HepG2 (cell line): ENCODE data around the gene TM9SF4. TPM values are rescaled to one million over a fixed set of nuclear protein-coding genes. Genes with fewer than 3 reads are reported as not detected.

Source experiments
- CBX5 ChIP-seq: sonication (generic); formaldehyde crosslinking; IDR thresholded peaks from 2 replicates; pipeline ENCODE4 v1.4.0; 2020; ENCODE audit warnings: missing genetic modification reagents, borderline replicate concordance
- KDM5A ChIP-seq: fragments of 200-600 bp; sonication (generic); IDR thresholded peaks from 2 replicates; pipeline ENCODE4 v1.7.0; 2018; ENCODE audit warnings: antibody characterized with exemption, mild to moderate bottlenecking, low read length, borderline replicate concordance
- KLF15 ChIP-seq: sonication (generic); formaldehyde crosslinking; IDR thresholded peaks from 2 replicates; pipeline ENCODE4 v1.8.1; 2023; ENCODE audit warnings: borderline replicate concordance, mild to moderate bottlenecking, inconsistent platforms, missing genetic modification reagents, mixed read lengths
- KMT2A ChIP-seq: sonication (generic); formaldehyde crosslinking; IDR thresholded peaks from 2 replicates; pipeline ENCODE4 v1.4.0; 2020; ENCODE audit warnings: missing genetic modification reagents
- MYPOP ChIP-seq: sonication (generic); formaldehyde crosslinking; IDR thresholded peaks from 2 replicates; pipeline ENCODE4 v1.8.1; 2023; ENCODE audit warnings: mild to moderate bottlenecking, moderate library complexity, missing genetic modification reagents
- NFKB2 ChIP-seq: sonication (generic); formaldehyde crosslinking; IDR thresholded peaks from 2 replicates; pipeline ENCODE4 v1.4.0; 2020; ENCODE audit warnings: missing genetic modification reagents, borderline replicate concordance
- REL ChIP-seq: sonication (generic); formaldehyde crosslinking; conservative IDR thresholded peaks from 2 replicates; pipeline ENCODE4 v1.8.0; 2022; ENCODE audit warnings: mild to moderate bottlenecking, missing genetic modification reagents, moderate library complexity
- SRSF9 ChIP-seq: fragments of 200-400 bp; formaldehyde crosslinking; IDR thresholded peaks from 2 replicates; pipeline ENCODE4 v1.6.1; 2018; ENCODE audit warnings: borderline replicate concordance, mild to moderate bottlenecking, low read depth, low read length; ENCODE audit not compliant: insufficient read depth, poor library complexity, severe bottlenecking
- ZFP90 ChIP-seq: sonication (generic); formaldehyde crosslinking; IDR thresholded peaks from 2 replicates; pipeline ENCODE4 v1.8.0; 2022; ENCODE audit warnings: missing genetic modification reagents, mild to moderate bottlenecking, inconsistent platforms, borderline replicate concordance
- ZFP91 ChIP-seq: sonication (generic); formaldehyde crosslinking; IDR thresholded peaks from 2 replicates; pipeline ENCODE4 v1.9.0; 2022; ENCODE audit warnings: missing genetic modification reagents, mild to moderate bottlenecking, borderline replicate concordance
- ZNF274 ChIP-seq: sonication (generic); formaldehyde crosslinking; IDR thresholded peaks from 2 replicates; pipeline ENCODE4 v1.5.1; 2020; ENCODE audit warnings: mild to moderate bottlenecking, missing genetic modification reagents
- ZNF362 ChIP-seq: sonication (generic); formaldehyde crosslinking; IDR thresholded peaks from 2 replicates; pipeline ENCODE4 v1.4.0; 2020; ENCODE audit warnings: missing genetic modification reagents, mild to moderate bottlenecking, borderline replicate concordance
- ZNF574 ChIP-seq: sonication (generic); formaldehyde crosslinking; IDR thresholded peaks from 2 replicates; pipeline ENCODE4 v1.4.0; 2020; ENCODE audit warnings: missing genetic modification reagents
- ZNF646 ChIP-seq: sonication (generic); formaldehyde crosslinking; IDR thresholded peaks from 2 replicates; pipeline ENCODE4 v1.9.0; 2021; ENCODE audit warnings: mild to moderate bottlenecking, missing genetic modification reagents
- ZNF672 ChIP-seq: sonication (generic); formaldehyde crosslinking; IDR thresholded peaks from 2 replicates; pipeline ENCODE4 v1.8.1; 2022; ENCODE audit warnings: missing genetic modification reagents
- polyA plus RNA-seq, 8 experiments: library from polyadenylated mRNA; depleted of rRNA in 3 of 8; stranded (reverse) in 7 of 8; unstranded in 1 of 8; fragments of >200 nt; fragmentation: Illumina TruSeq in 4 of 8; extraction: Trizol in 4 of 8; gene quantifications; 2 replicates each; pipeline versions ENCODE4 v1.2.1 to v1.2.3, GENCODE V29; 2011 to 2016; ENCODE audit warnings: low read depth in 4 of 8, missing spikeins in 1 of 8, mixed read lengths in 1 of 8; ENCODE audit not compliant: insufficient read depth in 1 of 8
- total RNA-seq, 5 experiments: library from RNA; depleted of rRNA; stranded (reverse); fragments of >200 nt; fragmentation: Illumina TruSeq; extraction: Trizol; gene quantifications; 2 replicates each; pipeline ENCODE4 v1.2.3, GENCODE V29; 2016; ENCODE audit warnings: low read depth in 1 of 5

TM9SF4 gene
- total and polyA plus RNA-seq, 2 of the 13 experiments (the other 11 are each of a cell fraction or from before 2014, with no cell fraction given), result 53.5 to 171 TPM

DNA sequence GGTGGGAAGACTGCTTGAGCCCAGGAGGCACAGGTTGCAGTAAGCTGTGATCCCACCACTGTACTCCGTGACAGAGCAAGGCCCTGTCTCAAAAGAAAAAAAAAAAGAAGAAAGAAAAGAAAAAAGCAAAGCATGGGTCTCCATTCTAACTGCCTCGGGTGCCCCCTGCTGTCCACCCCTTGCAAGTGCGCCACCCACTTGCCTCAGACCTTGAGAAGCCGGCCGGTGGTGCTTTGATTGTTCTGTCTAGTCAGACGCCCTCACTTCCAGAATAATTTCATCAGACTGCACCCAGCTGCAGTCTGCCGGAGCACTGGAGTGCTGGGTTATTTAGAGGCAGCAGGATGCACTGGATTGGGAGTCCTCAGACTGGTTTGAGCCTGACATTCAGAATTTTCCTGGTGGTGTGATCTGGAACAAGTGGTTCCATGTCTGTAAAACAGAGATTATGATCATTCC, 17.6 kb upstream of the TM9SF4 start (continued):
- peak; percentile 44; the same call in 1 of the 2 replicates for TF ChIP-seq NFKB2 (CRISPR knock-in tag)
- peak; percentile 90 for TF ChIP-seq ZNF362 (CRISPR knock-in tag)
- no peak for TF ChIP-seq KDM5A
- TF ChIP-seq REL (CRISPR knock-in tag), result no peak
- TF ChIP-seq ZNF646 (CRISPR knock-in tag), result no peak
- TF ChIP-seq ZNF672 (CRISPR knock-in tag), result no peak
- TF ChIP-seq KMT2A (CRISPR knock-in tag), result no peak
- TF ChIP-seq ZFP90, result no peak
- TF ChIP-seq MYPOP (CRISPR knock-in tag), result peak; percentile 38; the same call in 1 of the 2 replicates
- TF ChIP-seq ZNF274 (CRISPR knock-in tag), result no peak
- TF ChIP-seq ZFP91 (CRISPR knock-in tag), result 0 out of 2 replicates have a peak, but pooled peaks have one; percentile 19
- no peak for TF ChIP-seq SRSF9
- no peak for TF ChIP-seq KLF15
- TF ChIP-seq CBX5 (CRISPR knock-in tag), result peak; percentile 58; the same call in 1 of the 2 replicates
- TF ChIP-seq ZNF574, result peak; percentile 53; the same call in 1 of the 2 replicates
